ENCODE results near the gene IHH.
A peak's percentile ranks its signal among the peaks of the same experiment; 100 is the strongest.

The IHH gene

GRCh38 chr2:219037783-219038499 lies 22.8 kb downstream of the IHH start:
- DNase-seq, result no peak

DNA sequence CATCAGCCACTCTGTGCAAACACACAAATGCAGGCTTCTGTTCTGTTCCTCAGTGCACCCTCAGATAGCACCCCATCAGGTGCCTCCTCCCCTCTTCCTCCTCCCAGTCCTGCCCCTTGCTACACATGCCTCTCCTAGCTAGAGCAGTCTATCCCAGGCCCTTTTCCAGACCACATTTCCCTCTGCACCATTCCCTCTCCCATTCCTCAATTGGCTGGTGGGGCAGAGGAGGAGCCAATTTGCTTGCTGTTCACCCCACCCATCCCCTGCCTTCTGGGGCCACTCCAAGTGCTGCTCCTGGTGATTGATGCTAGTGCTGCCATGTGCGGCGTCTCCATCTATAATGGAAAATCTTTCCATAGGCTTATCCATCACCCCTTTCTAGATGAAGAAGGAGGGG lies 24.8 kb downstream of the IHH start:
- no peak for DNase-seq

- DNase-seq, result no peak
Observed at GRCh38 chr2:219034823-219035222, 25.9 kb downstream of the IHH start.

DNA sequence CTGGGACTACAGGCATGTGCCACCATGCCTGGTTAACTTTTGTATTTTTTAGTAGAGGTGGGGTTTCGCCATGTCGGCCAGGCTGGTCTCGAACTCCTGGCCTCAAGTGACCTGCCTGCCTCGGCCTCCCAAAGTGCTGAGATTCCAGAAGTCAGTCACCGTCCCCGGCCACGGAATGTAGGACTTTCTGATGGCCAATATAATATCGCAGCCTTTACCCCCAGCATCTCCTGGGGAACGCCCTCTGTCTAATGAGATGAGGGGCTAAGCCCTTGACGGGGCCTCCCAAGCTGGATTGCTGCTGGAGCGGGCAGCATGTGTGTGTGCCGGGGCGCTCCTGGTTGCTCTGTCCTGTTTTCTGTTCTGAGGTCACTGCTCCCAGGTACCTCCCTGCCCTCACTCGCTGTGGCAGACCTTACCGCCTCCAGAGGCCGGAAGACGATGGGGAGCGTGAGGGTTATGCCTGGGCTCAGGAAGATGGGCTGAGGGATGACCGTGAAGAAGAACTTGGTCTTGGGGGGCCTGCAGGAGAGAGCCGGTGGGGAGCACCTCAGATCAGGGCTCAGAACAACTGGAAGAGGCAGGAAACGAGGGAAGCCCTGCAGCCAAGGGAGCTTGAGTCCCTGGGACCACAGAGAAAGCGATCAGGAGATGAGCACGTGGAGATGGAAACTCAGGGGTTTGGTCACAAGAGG lies 28.5 kb downstream of the IHH start:
- DNase-seq, result no peak

- DNase-seq, result no peak
Observed at GRCh38 chr2:219031005-219031738, 29.5 kb downstream of the IHH start.

- no peak for DNase-seq
Observed at GRCh38 chr2:219030177-219030940, 30.4 kb downstream of the IHH start.

DNA sequence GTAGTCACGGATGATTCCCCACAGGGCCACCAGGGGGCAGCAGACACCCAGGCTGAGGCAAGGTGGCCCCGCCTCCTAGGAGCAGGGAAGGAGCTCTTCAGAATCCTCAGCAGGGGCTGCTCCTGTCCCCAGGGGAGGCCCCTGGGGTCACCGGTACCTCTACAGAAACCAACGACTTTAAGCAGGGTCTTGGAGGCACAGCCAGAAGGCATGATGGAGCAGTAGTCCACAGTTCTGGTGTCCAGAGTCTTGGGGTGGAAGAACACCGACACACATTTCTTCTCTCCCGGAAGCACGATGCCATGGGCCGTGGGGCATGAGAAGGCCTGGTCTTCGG lies 30.9 kb downstream of the IHH start:
- DNase-seq, result peak; percentile 66

DNA sequence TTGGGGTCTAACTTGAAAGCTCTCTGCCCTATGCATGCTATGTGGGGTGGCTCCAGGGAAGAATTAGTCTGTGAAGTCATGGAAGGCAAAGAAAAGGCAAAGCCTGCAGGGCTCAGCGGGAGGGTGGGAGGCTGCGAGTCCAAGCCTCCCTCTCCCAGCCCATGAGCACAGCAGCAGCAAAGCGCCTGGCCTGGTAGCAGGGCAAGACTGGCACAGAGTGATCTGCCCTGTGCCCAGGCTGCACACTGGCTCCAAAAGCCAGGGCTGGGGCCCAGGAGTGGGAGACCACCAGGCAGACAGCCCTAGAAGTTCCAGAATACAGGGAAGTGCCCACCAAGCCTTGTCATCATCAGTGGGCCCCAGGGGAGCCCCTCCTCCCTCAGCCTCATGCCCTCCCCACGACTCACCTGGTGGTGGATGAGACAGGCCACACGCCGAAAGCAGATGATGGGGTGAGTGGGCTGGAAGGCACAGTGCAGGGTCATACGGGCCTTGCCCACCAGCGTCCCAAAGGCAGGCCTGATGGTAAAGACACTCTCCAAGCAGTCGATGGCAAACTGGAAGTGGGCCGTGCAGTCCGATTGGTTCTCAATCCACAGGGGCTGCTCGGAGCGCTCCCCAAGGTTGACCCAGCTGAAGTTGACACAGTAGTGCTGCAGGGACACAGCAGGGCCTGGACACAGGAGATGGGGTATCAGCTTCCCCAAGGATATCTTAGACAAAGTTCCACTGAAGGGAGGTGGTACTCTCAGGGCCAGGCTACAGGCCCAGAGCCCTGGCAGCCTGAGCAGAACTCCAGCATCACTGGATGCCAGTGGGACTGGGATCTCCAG lies 31.5 kb downstream of the IHH start:
- no peak for DNase-seq

GRCh38 chr2:219028141-219028540 lies 32.6 kb downstream of the IHH start:
- no peak for DNase-seq

- no peak for DNase-seq
Observed at GRCh38 chr2:219027511-219028055, 33.1 kb downstream of the IHH start.

GRCh38 chr2:219026946-219027345 lies 33.8 kb downstream of the IHH start:
- DNase-seq, result no peak

GRCh38 chr2:219025637-219026585 lies 34.8 kb downstream of the IHH start:
- DNase-seq, result no peak

DNA sequence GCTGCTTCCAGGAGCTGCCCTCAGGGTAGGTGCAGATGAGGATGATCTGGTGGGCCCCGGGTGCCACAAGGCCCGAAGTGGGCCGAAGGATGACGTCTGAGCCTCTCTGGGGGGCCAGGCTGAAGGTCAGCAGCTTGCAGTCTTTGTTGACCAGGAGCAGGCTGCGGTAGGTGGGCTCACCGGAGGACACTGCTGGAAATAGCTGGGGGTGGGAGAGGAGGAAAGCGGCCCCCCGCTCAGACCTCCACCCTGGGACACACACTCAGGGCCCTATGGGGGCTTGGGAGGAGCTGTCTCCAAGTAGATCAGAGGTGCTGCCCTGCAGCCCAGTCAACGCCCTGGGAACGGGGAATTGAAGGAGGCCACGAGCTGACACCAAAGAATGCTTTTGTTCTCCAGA lies 36.7 kb downstream of the IHH start:
- DNase-seq, result no peak

DNA sequence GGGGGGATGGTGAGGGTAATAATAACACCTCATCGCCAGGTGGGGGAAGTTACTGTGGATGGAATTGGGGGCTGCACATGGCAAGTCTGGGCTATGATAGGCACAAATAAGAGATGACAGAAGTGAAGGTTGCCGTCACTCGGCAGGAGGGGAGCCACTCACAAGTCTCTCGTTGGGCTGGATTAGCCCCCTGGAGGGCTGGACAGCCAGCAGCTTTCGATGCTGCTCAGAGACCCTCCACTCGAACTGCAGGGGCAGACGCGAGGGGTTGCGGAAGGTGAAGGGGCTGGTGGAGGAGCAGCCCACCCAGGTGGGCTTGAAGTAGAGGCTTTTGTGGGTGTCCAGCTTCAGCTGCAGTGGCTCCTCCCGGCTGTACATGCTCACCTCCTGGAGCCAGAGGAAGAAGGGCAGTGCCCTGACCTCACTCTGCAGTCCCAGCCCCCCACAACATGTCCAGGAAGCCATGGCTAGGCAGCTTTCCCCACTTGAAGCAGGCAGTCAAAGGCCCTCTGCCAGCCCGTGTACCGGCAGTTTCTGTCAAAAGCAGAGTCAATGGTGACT lies 37.6 kb downstream of the IHH start:
- DNase-seq, result no peak

- DNase-seq, result no peak
Observed at GRCh38 chr2:219022616-219023015, 38.1 kb downstream of the IHH start.

- no peak for DNase-seq
Observed at GRCh38 chr2:219022041-219022440, 38.7 kb downstream of the IHH start.

GRCh38 chr2:219021591-219021990 lies 39.1 kb downstream of the IHH start:
- DNase-seq, result no peak

GRCh38 chr2:219020604-219021365 lies 39.9 kb downstream of the IHH start:
- no peak for DNase-seq

- no peak for DNase-seq
Observed at GRCh38 chr2:219019436-219019835, 41.3 kb downstream of the IHH start.

- no peak for DNase-seq
Observed at GRCh38 chr2:219018726-219019125, 42.0 kb downstream of the IHH start.

Measured in 8988T (cell line).